GM19397 (cell line): ENCODE data around the gene ZSWIM6.
A peak's percentile ranks its signal among the peaks of the same experiment; 100 is the strongest.

Source experiments
- ATAC-seq: cut with Tn5 transposase; IDR thresholded peaks from one replicate; pipeline ENCODE4 v1.9.1; 2021; ENCODE audit warnings: mild to moderate bottlenecking, moderate library complexity; ENCODE audit not compliant: unreplicated experiment

The ZSWIM6 gene

GRCh38 chr5:61331407-61332357, at the start of gene ZSWIM6:
Gene ZSWIM6 (plus strand): TSS chr5:61332258. CDS start chr5:61332273, 15 bp downstream.
- peak; percentile 69 for ATAC-seq

GRCh38 chr5:61283471-61283870, 48.6 kb upstream of the ZSWIM6 start:
- ATAC-seq, result no peak

GRCh38 chr5:61285531-61285930, 46.5 kb upstream of the ZSWIM6 start:
- no peak for ATAC-seq

GRCh38 chr5:61286446-61287132, 45.5 kb upstream of the ZSWIM6 start:
- no peak for ATAC-seq

- ATAC-seq, result no peak
These were observed 44.6 kb upstream of the ZSWIM6 start for GRCh38 chr5:61287474-61287873.

GRCh38 chr5:61289241-61289640, 42.8 kb upstream of the ZSWIM6 start:
- ATAC-seq, result no peak

GRCh38 chr5:61289669-61290306, 42.3 kb upstream of the ZSWIM6 start:
- ATAC-seq, result no peak

- no peak for ATAC-seq
These were observed 41.3 kb upstream of the ZSWIM6 start for GRCh38 chr5:61290791-61291210.

GRCh38 chr5:61292062-61292657, 39.9 kb upstream of the ZSWIM6 start:
- no peak for ATAC-seq

GRCh38 chr5:61293071-61293470, 39.0 kb upstream of the ZSWIM6 start:
- ATAC-seq, result no peak

GRCh38 chr5:61293873-61294272, 38.2 kb upstream of the ZSWIM6 start:
- no peak for ATAC-seq

GRCh38 chr5:61295365-61295764, 36.7 kb upstream of the ZSWIM6 start:
- ATAC-seq, result no peak

- no peak for ATAC-seq
These were observed 34.0 kb upstream of the ZSWIM6 start for GRCh38 chr5:61298066-61298465.

- ATAC-seq, result no peak
These were observed 33.5 kb upstream of the ZSWIM6 start for GRCh38 chr5:61298580-61298979.

- ATAC-seq, result no peak
These were observed 32.8 kb upstream of the ZSWIM6 start for GRCh38 chr5:61299261-61299681.

- no peak for ATAC-seq
These were observed 30.5 kb upstream of the ZSWIM6 start for GRCh38 chr5:61301341-61302199.

GRCh38 chr5:61302200-61302563, 29.9 kb upstream of the ZSWIM6 start:
- no peak for ATAC-seq

- ATAC-seq, result no peak
These were observed 28.7 kb upstream of the ZSWIM6 start for GRCh38 chr5:61303346-61303745.

GRCh38 chr5:61304590-61305381, 27.3 kb upstream of the ZSWIM6 start:
- ATAC-seq, result no peak
